ENCODE results near the gene MED26. TPM values are rescaled to one million over a fixed set of nuclear protein-coding genes. Genes with fewer than 3 reads are reported as not detected.
A peak's percentile ranks its signal among the peaks of the same experiment; 100 is the strongest.

The MED26 gene
- total and polyA plus RNA-seq, 2 experiments from 2014 or later: 7.4 to 15.4 TPM

- peak overlapping the region; percentile 95; the same call in 1 of the 2 replicates for H3K27ac Mint-ChIP-seq
- H3K27me3 Mint-ChIP-seq (ENCODE audit: insufficient read depth, low read depth, poor library complexity): peaks cover 2% of the 10 kb centered on the region
- peaks cover 30% of the 10 kb centered on the region for H4K20me1 ChIP-seq (replicated peaks; ENCODE audit: insufficient read depth)
- no peak overlapping the region for H2AFZ ChIP-seq
- H3K36me3 ChIP-seq (ENCODE audit: insufficient read depth): no peaks in the 10 kb centered on the region
- no peaks in the 10 kb centered on the region for H3K27me3 ChIP-seq (ENCODE audit: insufficient read depth)
- H3K4me1 ChIP-seq (ENCODE audit: insufficient read depth): peaks cover 48% of the 10 kb centered on the region
- no peak overlapping the region for H3K4me3 ChIP-seq
- peaks cover 10% of the 10 kb centered on the region; the same call in 1 of the 2 replicates for H3F3A ChIP-seq (replicated peaks; ENCODE audit: low read depth)
- no peak for ATAC-seq
- DNase-seq (ENCODE audit: low spot score): no peak
- no peaks in the 10 kb centered on the region; the same call in 2 of the 3 replicates for H3K36me3 Mint-ChIP-seq (ENCODE audit: low read depth)
- H3K9me3 Mint-ChIP-seq: no peaks in the 10 kb centered on the region
- TF ChIP-seq EZH2phosphoT487 (IDR thresholded peaks at IDR 0.05; ENCODE audit: unreplicated experiment) (no peak), STAT1 (IDR thresholded peaks at IDR 0.05; ENCODE audit: unreplicated experiment) (no peak), ZNF331 (CRISPR knock-in tag; IDR thresholded peaks at IDR 0.05; ENCODE audit: low read depth) (no peak), NANOG (IDR thresholded peaks at IDR 0.05; ENCODE audit: borderline replicate concordance) (no peak), JUNB (IDR thresholded peaks at IDR 0.05; ENCODE audit: unreplicated experiment) (no peak), EZH2 (IDR thresholded peaks at IDR 0.05; ENCODE audit: low read depth, unreplicated experiment) (no peak), ETS1 (IDR thresholded peaks at IDR 0.05) (no peak)
- TF ChIP-seq, protein P1, sequence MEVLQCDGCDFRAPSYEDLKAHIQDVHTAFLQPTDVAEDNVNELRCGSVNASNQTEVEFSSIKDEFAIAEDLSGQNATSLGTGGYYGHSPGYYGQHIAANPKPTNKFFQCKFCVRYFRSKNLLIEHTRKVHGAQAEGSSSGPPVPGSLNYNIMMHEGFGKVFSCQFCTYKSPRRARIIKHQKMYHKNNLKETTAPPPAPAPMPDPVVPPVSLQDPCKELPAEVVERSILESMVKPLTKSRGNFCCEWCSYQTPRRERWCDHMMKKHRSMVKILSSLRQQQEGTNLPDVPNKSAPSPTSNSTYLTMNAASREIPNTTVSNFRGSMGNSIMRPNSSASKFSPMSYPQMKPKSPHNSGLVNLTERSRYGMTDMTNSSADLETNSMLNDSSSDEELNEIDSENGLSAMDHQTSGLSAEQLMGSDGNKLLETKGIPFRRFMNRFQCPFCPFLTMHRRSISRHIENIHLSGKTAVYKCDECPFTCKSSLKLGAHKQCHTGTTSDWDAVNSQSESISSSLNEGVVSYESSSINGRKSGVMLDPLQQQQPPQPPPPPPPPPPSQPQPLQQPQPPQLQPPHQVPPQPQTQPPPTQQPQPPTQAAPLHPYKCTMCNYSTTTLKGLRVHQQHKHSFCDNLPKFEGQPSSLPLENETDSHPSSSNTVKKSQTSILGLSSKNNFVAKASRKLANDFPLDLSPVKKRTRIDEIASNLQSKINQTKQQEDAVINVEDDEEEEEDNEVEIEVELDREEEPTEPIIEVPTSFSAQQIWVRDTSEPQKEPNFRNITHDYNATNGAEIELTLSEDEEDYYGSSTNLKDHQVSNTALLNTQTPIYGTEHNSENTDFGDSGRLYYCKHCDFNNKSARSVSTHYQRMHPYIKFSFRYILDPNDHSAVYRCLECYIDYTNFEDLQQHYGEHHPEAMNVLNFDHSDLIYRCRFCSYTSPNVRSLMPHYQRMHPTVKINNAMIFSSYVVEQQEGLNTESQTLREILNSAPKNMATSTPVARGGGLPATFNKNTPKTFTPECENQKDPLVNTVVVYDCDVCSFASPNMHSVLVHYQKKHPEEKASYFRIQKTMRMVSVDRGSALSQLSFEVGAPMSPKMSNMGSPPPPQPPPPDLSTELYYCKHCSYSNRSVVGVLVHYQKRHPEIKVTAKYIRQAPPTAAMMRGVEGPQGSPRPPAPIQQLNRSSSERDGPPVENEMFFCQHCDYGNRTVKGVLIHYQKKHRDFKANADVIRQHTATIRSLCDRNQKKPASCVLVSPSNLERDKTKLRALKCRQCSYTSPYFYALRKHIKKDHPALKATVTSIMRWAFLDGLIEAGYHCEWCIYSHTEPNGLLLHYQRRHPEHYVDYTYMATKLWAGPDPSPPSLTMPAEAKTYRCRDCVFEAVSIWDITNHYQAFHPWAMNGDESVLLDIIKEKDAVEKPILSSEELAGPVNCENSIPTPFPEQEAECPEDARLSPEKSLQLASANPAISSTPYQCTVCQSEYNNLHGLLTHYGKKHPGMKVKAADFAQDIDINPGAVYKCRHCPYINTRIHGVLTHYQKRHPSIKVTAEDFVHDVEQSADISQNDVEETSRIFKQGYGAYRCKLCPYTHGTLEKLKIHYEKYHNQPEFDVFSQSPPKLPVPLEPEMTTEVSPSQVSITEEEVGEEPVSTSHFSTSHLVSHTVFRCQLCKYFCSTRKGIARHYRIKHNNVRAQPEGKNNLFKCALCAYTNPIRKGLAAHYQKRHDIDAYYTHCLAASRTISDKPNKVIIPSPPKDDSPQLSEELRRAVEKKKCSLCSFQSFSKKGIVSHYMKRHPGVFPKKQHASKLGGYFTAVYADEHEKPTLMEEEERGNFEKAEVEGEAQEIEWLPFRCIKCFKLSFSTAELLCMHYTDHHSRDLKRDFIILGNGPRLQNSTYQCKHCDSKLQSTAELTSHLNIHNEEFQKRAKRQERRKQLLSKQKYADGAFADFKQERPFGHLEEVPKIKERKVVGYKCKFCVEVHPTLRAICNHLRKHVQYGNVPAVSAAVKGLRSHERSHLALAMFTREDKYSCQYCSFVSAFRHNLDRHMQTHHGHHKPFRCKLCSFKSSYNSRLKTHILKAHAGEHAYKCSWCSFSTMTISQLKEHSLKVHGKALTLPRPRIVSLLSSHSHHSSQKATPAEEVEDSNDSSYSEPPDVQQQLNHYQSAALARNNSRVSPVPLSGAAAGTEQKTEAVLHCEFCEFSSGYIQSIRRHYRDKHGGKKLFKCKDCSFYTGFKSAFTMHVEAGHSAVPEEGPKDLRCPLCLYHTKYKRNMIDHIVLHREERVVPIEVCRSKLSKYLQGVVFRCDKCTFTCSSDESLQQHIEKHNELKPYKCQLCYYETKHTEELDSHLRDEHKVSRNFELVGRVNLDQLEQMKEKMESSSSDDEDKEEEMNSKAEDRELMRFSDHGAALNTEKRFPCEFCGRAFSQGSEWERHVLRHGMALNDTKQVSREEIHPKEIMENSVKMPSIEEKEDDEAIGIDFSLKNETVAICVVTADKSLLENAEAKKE (CRISPR knock-in tag; IDR thresholded peaks at IDR 0.05): no peak
- TF ChIP-seq, protein P2, sequence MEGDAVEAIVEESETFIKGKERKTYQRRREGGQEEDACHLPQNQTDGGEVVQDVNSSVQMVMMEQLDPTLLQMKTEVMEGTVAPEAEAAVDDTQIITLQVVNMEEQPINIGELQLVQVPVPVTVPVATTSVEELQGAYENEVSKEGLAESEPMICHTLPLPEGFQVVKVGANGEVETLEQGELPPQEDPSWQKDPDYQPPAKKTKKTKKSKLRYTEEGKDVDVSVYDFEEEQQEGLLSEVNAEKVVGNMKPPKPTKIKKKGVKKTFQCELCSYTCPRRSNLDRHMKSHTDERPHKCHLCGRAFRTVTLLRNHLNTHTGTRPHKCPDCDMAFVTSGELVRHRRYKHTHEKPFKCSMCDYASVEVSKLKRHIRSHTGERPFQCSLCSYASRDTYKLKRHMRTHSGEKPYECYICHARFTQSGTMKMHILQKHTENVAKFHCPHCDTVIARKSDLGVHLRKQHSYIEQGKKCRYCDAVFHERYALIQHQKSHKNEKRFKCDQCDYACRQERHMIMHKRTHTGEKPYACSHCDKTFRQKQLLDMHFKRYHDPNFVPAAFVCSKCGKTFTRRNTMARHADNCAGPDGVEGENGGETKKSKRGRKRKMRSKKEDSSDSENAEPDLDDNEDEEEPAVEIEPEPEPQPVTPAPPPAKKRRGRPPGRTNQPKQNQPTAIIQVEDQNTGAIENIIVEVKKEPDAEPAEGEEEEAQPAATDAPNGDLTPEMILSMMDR (conservative IDR thresholded peaks at IDR 0.05; ENCODE audit: low read depth in 2 of 2): no peak
- TF ChIP-seq, protein P3, sequence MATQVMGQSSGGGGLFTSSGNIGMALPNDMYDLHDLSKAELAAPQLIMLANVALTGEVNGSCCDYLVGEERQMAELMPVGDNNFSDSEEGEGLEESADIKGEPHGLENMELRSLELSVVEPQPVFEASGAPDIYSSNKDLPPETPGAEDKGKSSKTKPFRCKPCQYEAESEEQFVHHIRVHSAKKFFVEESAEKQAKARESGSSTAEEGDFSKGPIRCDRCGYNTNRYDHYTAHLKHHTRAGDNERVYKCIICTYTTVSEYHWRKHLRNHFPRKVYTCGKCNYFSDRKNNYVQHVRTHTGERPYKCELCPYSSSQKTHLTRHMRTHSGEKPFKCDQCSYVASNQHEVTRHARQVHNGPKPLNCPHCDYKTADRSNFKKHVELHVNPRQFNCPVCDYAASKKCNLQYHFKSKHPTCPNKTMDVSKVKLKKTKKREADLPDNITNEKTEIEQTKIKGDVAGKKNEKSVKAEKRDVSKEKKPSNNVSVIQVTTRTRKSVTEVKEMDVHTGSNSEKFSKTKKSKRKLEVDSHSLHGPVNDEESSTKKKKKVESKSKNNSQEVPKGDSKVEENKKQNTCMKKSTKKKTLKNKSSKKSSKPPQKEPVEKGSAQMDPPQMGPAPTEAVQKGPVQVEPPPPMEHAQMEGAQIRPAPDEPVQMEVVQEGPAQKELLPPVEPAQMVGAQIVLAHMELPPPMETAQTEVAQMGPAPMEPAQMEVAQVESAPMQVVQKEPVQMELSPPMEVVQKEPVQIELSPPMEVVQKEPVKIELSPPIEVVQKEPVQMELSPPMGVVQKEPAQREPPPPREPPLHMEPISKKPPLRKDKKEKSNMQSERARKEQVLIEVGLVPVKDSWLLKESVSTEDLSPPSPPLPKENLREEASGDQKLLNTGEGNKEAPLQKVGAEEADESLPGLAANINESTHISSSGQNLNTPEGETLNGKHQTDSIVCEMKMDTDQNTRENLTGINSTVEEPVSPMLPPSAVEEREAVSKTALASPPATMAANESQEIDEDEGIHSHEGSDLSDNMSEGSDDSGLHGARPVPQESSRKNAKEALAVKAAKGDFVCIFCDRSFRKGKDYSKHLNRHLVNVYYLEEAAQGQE (IDR thresholded peaks at IDR 0.05; ENCODE audit: unreplicated experiment): no peak
- peaks cover 75% of the 10 kb centered on the region for H3K4me1 Mint-ChIP-seq
- no peaks in the 10 kb centered on the region for H3K9me2 ChIP-seq (ENCODE audit: insufficient read depth)
- H3K4me3 Mint-ChIP-seq: no peak overlapping the region
- H3K4me2 ChIP-seq: no peak overlapping the region
- no peak overlapping the region for H3K27ac ChIP-seq (ENCODE audit: low read depth)
- peaks cover 99% of the 10 kb centered on the region for H3K79me2 ChIP-seq (replicated peaks; ENCODE audit: insufficient read depth)
These were observed 41.5 kb downstream of the MED26 start for GRCh38 chr19:16586477-16586871.
